HUDEP-2 (cell line): ENCODE measurements around the gene TSPAN31.
"Not testable (repeated sequence)": the region's sequence is repeated elsewhere in the genome, so short reads cannot be mapped to it uniquely, and the experiment has no call there.

Experiments
- DNase-seq, 76 experiments: peaks; one replicate each; lab custom pipeline; 2025; ENCODE audit not compliant: unreplicated experiment in 76 of 76; lab: John Stamatoyannopoulos, UW

TSPAN31 gene

GRCh38 chr12:57744777-57745484 lies at the start of gene TSPAN31:
Gene TSPAN31, plus strand, starts transcription at chr12:57745039. Its CDS starts 116 bp downstream, at chr12:57745155.
- peak in 75 of 76 experiments; percentile 60 to 96 (median 90) for DNase-seq

- DNase-seq, result no peak
Measured at GRCh38 chr12:57695770-57696432, 48.9 kb upstream of the TSPAN31 start.

- DNase-seq, result no peak
Measured at GRCh38 chr12:57697076-57697475, 47.8 kb upstream of the TSPAN31 start.

GRCh38 chr12:57698414-57698813 lies 46.4 kb upstream of the TSPAN31 start:
- DNase-seq, result no peak

GRCh38 chr12:57700317-57700716 lies 44.5 kb upstream of the TSPAN31 start:
- no peak for DNase-seq

GRCh38 chr12:57707250-57707649 lies 37.6 kb upstream of the TSPAN31 start:
- DNase-seq, result no peak

GRCh38 chr12:57708296-57708695 lies 36.5 kb upstream of the TSPAN31 start:
- DNase-seq, result no peak

- no peak for DNase-seq
Measured at GRCh38 chr12:57712701-57713100, 32.1 kb upstream of the TSPAN31 start.

GRCh38 chr12:57713209-57713608 lies 31.6 kb upstream of the TSPAN31 start:
- DNase-seq, result no peak

- not testable (repeated sequence) for DNase-seq
Measured at GRCh38 chr12:57715036-57715748, 29.6 kb upstream of the TSPAN31 start.

GRCh38 chr12:57715786-57716185 lies 29.1 kb upstream of the TSPAN31 start:
- no peak for DNase-seq

- no peak for DNase-seq
Measured at GRCh38 chr12:57716305-57716704, 28.5 kb upstream of the TSPAN31 start.

- no peak for DNase-seq
Measured at GRCh38 chr12:57717131-57717530, 27.7 kb upstream of the TSPAN31 start.

GRCh38 chr12:57717846-57718640 lies 26.8 kb upstream of the TSPAN31 start:
- DNase-seq, result no peak

GRCh38 chr12:57718641-57719528 lies 26.0 kb upstream of the TSPAN31 start:
- no peak for DNase-seq

GRCh38 chr12:57719777-57720605 lies 24.8 kb upstream of the TSPAN31 start:
- no peak for DNase-seq

GRCh38 chr12:57720606-57721595 lies 23.9 kb upstream of the TSPAN31 start:
- no peak for DNase-seq
